K562 (cell line): ENCODE measurements around the gene ZNF121. TPM values are rescaled to one million over a fixed set of nuclear protein-coding genes. Genes with fewer than 3 reads are reported as not detected.
A peak's percentile ranks its signal among the peaks of the same experiment; 100 is the strongest.

ENCODE experiments used
- CEBPG ChIP-seq, 3 experiments: fragments of 200-800 bp in 1 of 3; sonication (Bioruptor generic) in 1 of 3; sonication (generic) in 1 of 3; formaldehyde crosslinking in 1 of 3; IDR thresholded peaks in 2 of 3; conservative IDR thresholded peaks in 1 of 3; 2 replicates each; pipeline versions ENCODE4 v1.6.1 to v1.8.0; 2016 to 2022; ENCODE audit warnings: missing compliant biosample characterization in 2 of 3, missing genetic modification characterization in 2 of 3, mild to moderate bottlenecking in 1 of 3, missing genetic modification reagents in 1 of 3
- CHD7 ChIP-seq: fragments of 200-600 bp; sonication (generic); IDR thresholded peaks from one replicate; pipeline ENCODE4 v1.6.1; 2012; ENCODE audit warnings: mild to moderate bottlenecking, low read depth, low read length, inconsistent platforms
- DACH1 ChIP-seq: fragments of 450-650 bp; IDR thresholded peaks from 2 replicates; pipeline ENCODE4 v1.6.1; 2018; ENCODE audit not compliant: partially characterized antibody
- DNMT1 ChIP-seq: fragments of 450-650 bp; IDR thresholded peaks from 2 replicates; pipeline ENCODE4 v1.6.1; 2016; ENCODE audit warnings: antibody characterized with exemption, mild to moderate bottlenecking
- GTF2B ChIP-seq: IDR thresholded peaks from 2 replicates; pipeline ENCODE4 v1.6.1; 2011; ENCODE audit not compliant: insufficient read length; ENCODE audit errors: extremely low read depth
- MEIS2 ChIP-seq: fragments of 450-650 bp; IDR thresholded peaks from 2 replicates; pipeline ENCODE4 v1.6.1; 2014; ENCODE audit warnings: mild to moderate bottlenecking; ENCODE audit not compliant: partially characterized antibody
- NUFIP1 ChIP-seq: fragments of 450-650 bp; IDR thresholded peaks from 2 replicates; pipeline ENCODE4 v1.6.1; 2018; ENCODE audit not compliant: partially characterized antibody
- PHF20 ChIP-seq: fragments of 450-650 bp; IDR thresholded peaks from 2 replicates; pipeline ENCODE4 v1.6.1; 2018; ENCODE audit not compliant: partially characterized antibody
- TCF3 ChIP-seq: sonication (generic); formaldehyde crosslinking; IDR thresholded peaks from 2 replicates; pipeline ENCODE4 v1.4.0; 2020; ENCODE audit warnings: mild to moderate bottlenecking, missing genetic modification reagents
- TFAP4 ChIP-seq: sonication (generic); formaldehyde crosslinking; IDR thresholded peaks from 2 replicates; pipeline ENCODE4 v1.8.0; 2022; ENCODE audit warnings: missing genetic modification reagents, mild to moderate bottlenecking, moderate library complexity, borderline replicate concordance
- polyA plus RNA-seq, 8 experiments: library from polyadenylated mRNA; depleted of rRNA in 4 of 8; stranded (reverse) in 5 of 8; unstranded in 3 of 8; fragments of >200 nt; fragmentation: Nextera tagmentation in 2 of 8; fragmentation: Illumina TruSeq in 1 of 8; extraction: Ambion mirVana in 2 of 8; extraction: Trizol in 1 of 8; gene quantifications; 2 replicates each; pipeline versions ENCODE4 v1.2.1 to v1.2.3, GENCODE V29; 2011 to 2014; ENCODE audit warnings: inconsistent platforms in 1 of 8, missing spikeins in 1 of 8
- total RNA-seq, 7 experiments: library from RNA; depleted of rRNA in 6 of 7; stranded (reverse); fragments of >200 nt in 6 of 7; fragmentation: Illumina TruSeq in 2 of 7; extraction: Trizol in 2 of 7; gene quantifications; 2 replicates each; pipeline versions ENCODE4 v1.2.1 to v1.2.3, GENCODE V29; 2011 to 2021; ENCODE audit warnings: low replicate concordance in 1 of 7

ZNF121 gene
- total and polyA plus RNA-seq, 9 of the 15 experiments (the other 6 are each of a cell fraction or from before 2014, with no cell fraction given): 14.6 to 115 (median 33.4) TPM

- TF ChIP-seq CEBPG (CRISPR knock-in tag; IDR thresholded peaks at IDR 0.05): no peak
- no peak for TF ChIP-seq CEBPG (tag; conservative IDR thresholded peaks at IDR 0.05 in 1 of 2, IDR thresholded peaks at IDR 0.05 in 1 of 2)
- TF ChIP-seq GTF2B: no peak
- no peak for TF ChIP-seq MEIS2
- no peak for TF ChIP-seq NUFIP1
- no peak for TF ChIP-seq DACH1
- no peak for TF ChIP-seq CHD7
- peak; percentile 81; the same call in 1 of the 2 replicates for TF ChIP-seq TFAP4
- TF ChIP-seq TCF3 (CRISPR knock-in tag): no peak; the same call in 1 of the 2 replicates
- TF ChIP-seq PHF20: peak; percentile 99
- peak; percentile 90; the same call in 1 of the 2 replicates for TF ChIP-seq DNMT1
Observed at GRCh38 chr19:9621156-9622037, 37.1 kb upstream of the ZNF121 start, which contains the start of gene ZNF561 (continued).
